Panc1 (cell line): ENCODE results near the gene SH3PXD2B. TPM values are rescaled to one million over a fixed set of nuclear protein-coding genes. Genes with fewer than 3 reads are reported as not detected.

Source experiments
- ATAC-seq: fragments of 200-7000 bp; cut with Tn5 transposase; 2 replicates; pipeline ENCODE4 v1.9.1; 2020; ENCODE audit warnings: mild to moderate bottlenecking, moderate library complexity
- BruUV-seq: library from RNA; stranded (reverse); fragments of 400-500 nt; replicated peaks from 2 replicates; lab custom pipeline; 2021; lab: Mats Ljungman, UMichigan
- CTCF ChIA-PET: fragments of 300-600 bp; sonication (Branson Sonifier 250); formaldehyde crosslinking; loops from one replicate; lab custom pipeline; 2022; ENCODE audit warnings: antibody characterized with exemption; lab: Charles Lee
- POLR2A ChIA-PET: fragments of 300-600 bp; sonication (Branson Sonifier 250); formaldehyde crosslinking; loops from one replicate; lab custom pipeline; 2022; ENCODE audit warnings: antibody characterized with exemption; lab: Charles Lee
- DNase-seq: peaks from one replicate; pipeline ENCODE4 v3.0.0-alpha.2; 2010; ENCODE audit warnings: low read depth, low spot score
- H3K27ac ChIP-seq: 2 replicates; pipeline ENCODE4 v1.5.1; 2011; ENCODE audit warnings: mild to moderate bottlenecking, low read length, inconsistent platforms
- H3K27me3 ChIP-seq: fragments of 200-500 bp; sonication (Bioruptor generic); 2 replicates; pipeline ENCODE4 v1.6.0; 2014; ENCODE audit warnings: low read length, inconsistent platforms; ENCODE audit not compliant: control insufficient read depth, insufficient read depth
- H3K36me3 ChIP-seq: fragments of 200-500 bp; sonication (Bioruptor generic); 2 replicates; pipeline ENCODE4 v1.5.1; 2014; ENCODE audit warnings: inconsistent platforms, mild to moderate bottlenecking, low read length, moderate library complexity; ENCODE audit not compliant: control insufficient read depth, insufficient read depth
- H3K4me1 ChIP-seq: 2 replicates; pipeline ENCODE4 v1.5.1; 2011; ENCODE audit warnings: inconsistent platforms, mild to moderate bottlenecking, low read length, moderate library complexity; ENCODE audit not compliant: control insufficient read depth, insufficient read depth
- H3K4me3 ChIP-seq, 2 experiments: 2 replicates each; pipeline ENCODE4 v1.5.1; 2011 to 2012; ENCODE audit warnings: low read depth in 2 of 2, low read length in 2 of 2, mild to moderate bottlenecking in 2 of 2, inconsistent platforms in 1 of 2, moderate library complexity in 1 of 2
- H3K9me3 ChIP-seq: fragments of 200-500 bp; sonication (Bioruptor generic); 2 replicates; pipeline ENCODE4 v1.5.1; 2014; ENCODE audit warnings: low read depth, mild to moderate bottlenecking, inconsistent platforms, low read length, moderate library complexity; ENCODE audit not compliant: control insufficient read depth, insufficient read depth
- CTCF ChIP-seq: fragments of 450-650 bp; IDR thresholded peaks from 2 replicates; pipeline ENCODE4 v1.5.1; 2017; ENCODE audit warnings: mild to moderate bottlenecking
- POLR2AphosphoS5 ChIP-seq: IDR thresholded peaks from 2 replicates; pipeline ENCODE4 v1.6.1; 2012; ENCODE audit warnings: mild to moderate bottlenecking, low read depth, low read length, moderate library complexity
- REST ChIP-seq, 2 experiments: IDR thresholded peaks; 2 replicates each; pipeline ENCODE4 v1.6.1; 2011 to 2012; ENCODE audit warnings: low read depth in 2 of 2, control low read depth in 1 of 2, low read length in 1 of 2, mild to moderate bottlenecking in 1 of 2, moderate library complexity in 1 of 2; ENCODE audit not compliant: insufficient read depth in 1 of 2
- SIN3A ChIP-seq: IDR thresholded peaks from 2 replicates; pipeline ENCODE4 v1.6.1; 2012; ENCODE audit warnings: low read depth, mild to moderate bottlenecking, low read length, moderate library complexity, borderline replicate concordance; ENCODE audit not compliant: insufficient read depth
- TCF7L2 ChIP-seq: IDR thresholded peaks from 2 replicates; pipeline ENCODE4 v1.6.1; 2011; ENCODE audit warnings: mild to moderate bottlenecking, low read depth, low read length, inconsistent platforms
- in situ Hi-C: cut with HindIII; loops from 2 replicates; pipeline ENCODE4 v1.10.0; 2016; ENCODE audit warnings: low sequenced_read_pairs, low pct_unique_long_range_greater_than_20kb
- intact Hi-C: fragments of 100-400 bp; cut with micrococcal nuclease; formaldehyde crosslinking; loops from one replicate; pipeline ENCODE4 v1.10.0; 2022; ENCODE audit not compliant: unreplicated experiment
- total RNA-seq: library from RNA; stranded (reverse); gene quantifications from one replicate; pipeline ENCODE4 v1.2.1, GENCODE V29; 2021; ENCODE audit not compliant: unreplicated experiment

Gene SH3PXD2B
- total RNA-seq, 1 experiment from 2014 or later = 39.7 TPM

- intact Hi-C loops (loop anchor here (10.0 kb wide), 1 partner anchor 477 kb away; the partner anchor contains the start of gene RPL26L1), in situ Hi-C loops (no loop called here)
- TF ChIP-seq SIN3A = no peak
- no peak for TF ChIP-seq POLR2AphosphoS5
- TF ChIP-seq REST (IDR thresholded peaks at IDR 0.05; ENCODE audit: insufficient read depth in 1 of 2, low read depth in 2 of 2, low read length in 1 of 2) = no peak
- TF ChIP-seq TCF7L2 = no peak
- no peak for TF ChIP-seq CTCF
These were observed 23.9 kb upstream of the SH3PXD2B start for GRCh38 chr5:172478256-172478655.

DNA sequence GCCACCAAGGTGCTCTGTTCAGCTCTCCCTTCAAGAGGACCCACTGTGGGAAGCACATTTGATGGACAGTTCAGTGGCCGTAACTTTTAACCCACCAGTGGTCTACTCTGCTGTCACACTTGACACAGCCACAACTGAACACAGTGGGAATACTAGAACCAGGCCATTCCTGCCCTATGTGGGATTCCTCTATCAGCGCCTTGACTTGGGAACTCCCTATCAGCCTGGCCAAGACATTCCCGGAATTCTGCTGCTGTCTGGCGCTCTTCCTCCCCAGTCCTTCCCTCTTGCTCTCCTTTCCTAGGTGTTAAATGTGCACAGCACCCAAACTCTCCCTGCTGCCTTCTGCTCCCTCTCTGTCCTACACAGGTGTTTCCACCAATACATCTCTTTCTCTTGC, 23.1 kb upstream of the SH3PXD2B start:
- CTCF ChIA-PET = no interaction called here
- TF ChIP-seq REST (IDR thresholded peaks at IDR 0.05; ENCODE audit: insufficient read depth in 1 of 2, low read depth in 2 of 2, low read length in 1 of 2) (no peak), POLR2AphosphoS5 (no peak), TCF7L2 (no peak), CTCF (no peak), SIN3A (no peak)
- no peak for DNase-seq
- POLR2A ChIA-PET = no interaction called here
- H3K27ac ChIP-seq = no peak overlapping the region
- BruUV-seq = no TSS peak
- H3K4me3 ChIP-seq = no peak overlapping the region
- intact Hi-C loops (loop anchor here (10.0 kb wide), 1 partner anchor 477 kb away; the partner anchor contains the start of gene RPL26L1), in situ Hi-C loops (no loop called here)
- H3K9me3 ChIP-seq = no peaks in the 10 kb centered on the region
- no peaks in the 10 kb centered on the region for H3K36me3 ChIP-seq
- ATAC-seq = no peak
- H3K27me3 ChIP-seq = no peaks in the 10 kb centered on the region
- no peaks in the 10 kb centered on the region for H3K4me1 ChIP-seq

More at GRCh38 chr5:172478256-172478655, 23.9 kb upstream of the SH3PXD2B start:
- no peaks in the 10 kb centered on the region for H3K9me3 ChIP-seq
- CTCF ChIA-PET = interaction anchor here (0.7 kb wide), 1 partner anchor 219 kb away, joined by 3 read pairs; no protein-coding TSS in a partner anchor
- H3K4me3 ChIP-seq = no peak overlapping the region
- H3K36me3 ChIP-seq = no peaks in the 10 kb centered on the region
- H3K27me3 ChIP-seq = no peaks in the 10 kb centered on the region
- DNase-seq (no peak), ATAC-seq (no peak)
- no peaks in the 10 kb centered on the region for H3K4me1 ChIP-seq
- POLR2A ChIA-PET = no interaction called here
- BruUV-seq = no TSS peak
- no peak overlapping the region for H3K27ac ChIP-seq
